Skeletal muscle satellite cell (primary cell): ENCODE results near the gene HOXB4.

Experiments
- H3K27me3 ChIP-seq: 2 replicates; pipeline ENCODE4 v1.7.0; 2013; ENCODE audit warnings: low read length; ENCODE audit not compliant: control insufficient read depth, insufficient read depth
- H3K36me3 ChIP-seq: 2 replicates; pipeline ENCODE4 v1.7.0; 2013; ENCODE audit warnings: mild to moderate bottlenecking, control low read depth, low read length; ENCODE audit not compliant: insufficient read depth
- H3K4me1 ChIP-seq: 2 replicates; pipeline ENCODE4 v1.7.0; 2013; ENCODE audit warnings: low read length; ENCODE audit not compliant: control insufficient read depth, insufficient read depth
- H3K4me2 ChIP-seq: 2 replicates; pipeline ENCODE4 v1.7.0; 2013; ENCODE audit warnings: mild to moderate bottlenecking, low read length
- H3K4me3 ChIP-seq: 2 replicates; pipeline ENCODE4 v1.7.0; 2013; ENCODE audit warnings: low read length
- H3K9ac ChIP-seq: 2 replicates; pipeline ENCODE4 v1.7.0; 2013; ENCODE audit warnings: mild to moderate bottlenecking, low read depth, low read length, moderate library complexity
- H3K9me3 ChIP-seq: replicated peaks from 2 replicates; pipeline ENCODE4 v1.7.0; 2013; ENCODE audit warnings: mild to moderate bottlenecking, control low read depth, low read length

Gene HOXB4

GRCh38 chr17:48579760-48580554 lies 1.8 kb upstream of the HOXB4 start:
- Histone ChIP-seq H3K4me2 (no peak overlapping the region), H3K9me3 (no peaks in the 10 kb centered on the region), H3K4me1 (peaks cover 27% of the 10 kb centered on the region), H3K4me3 (peak overlapping the region; percentile 90), H3K27me3 (no peaks in the 10 kb centered on the region), H3K36me3 (peaks cover 4% of the 10 kb centered on the region), H3K9ac (no peak overlapping the region)

GRCh38 chr17:48579471-48579759 lies 1.3 kb upstream of the HOXB4 start:
- no peaks in the 10 kb centered on the region for H3K27me3 ChIP-seq
- peaks cover 26% of the 10 kb centered on the region for H3K4me1 ChIP-seq
- no peak overlapping the region for H3K4me3 ChIP-seq
- peak overlapping the region; percentile 100 for H3K4me2 ChIP-seq
- no peak overlapping the region for H3K9ac ChIP-seq
- H3K9me3 ChIP-seq: no peaks in the 10 kb centered on the region
- peaks cover 8% of the 10 kb centered on the region for H3K36me3 ChIP-seq

- Histone ChIP-seq H3K4me3 (peak overlapping the region; percentile 87), H3K27me3 (no peaks in the 10 kb centered on the region), H3K4me2 (peak overlapping the region; percentile 100), H3K36me3 (peaks cover 8% of the 10 kb centered on the region), H3K9ac (peak overlapping the region; percentile 87), H3K4me1 (peaks cover 26% of the 10 kb centered on the region), H3K9me3 (no peaks in the 10 kb centered on the region)
Measured at GRCh38 chr17:48578616-48579470, 693 bp upstream of the HOXB4 start.

- no peaks in the 10 kb centered on the region for H3K9me3 ChIP-seq
- peaks cover 25% of the 10 kb centered on the region for H3K4me1 ChIP-seq
- H3K9ac ChIP-seq: peak overlapping the region; percentile 72
- no peaks in the 10 kb centered on the region for H3K27me3 ChIP-seq
- peak overlapping the region; percentile 100 for H3K4me2 ChIP-seq
- H3K4me3 ChIP-seq: peak overlapping the region; percentile 87
- peaks cover 8% of the 10 kb centered on the region for H3K36me3 ChIP-seq
Measured at GRCh38 chr17:48577330-48577945, 712 bp downstream of the HOXB4 start.

GRCh38 chr17:48576479-48577309 lies 1.5 kb downstream of the HOXB4 start:
- Histone ChIP-seq H3K9ac (peak overlapping the region; percentile 72), H3K36me3 (peaks cover 8% of the 10 kb centered on the region), H3K27me3 (no peaks in the 10 kb centered on the region), H3K4me3 (peak overlapping the region; percentile 87), H3K9me3 (no peaks in the 10 kb centered on the region), H3K4me1 (peaks cover 30% of the 10 kb centered on the region), H3K4me2 (peak overlapping the region; percentile 100)

GRCh38 chr17:48575673-48576478 lies 2.3 kb downstream of the HOXB4 start:
- H3K27me3 ChIP-seq: no peaks in the 10 kb centered on the region
- H3K4me2 ChIP-seq: no peak overlapping the region
- H3K9me3 ChIP-seq: no peaks in the 10 kb centered on the region
- peaks cover 8% of the 10 kb centered on the region for H3K36me3 ChIP-seq
- H3K4me1 ChIP-seq: peaks cover 34% of the 10 kb centered on the region
- no peak overlapping the region for H3K9ac ChIP-seq
- no peak overlapping the region for H3K4me3 ChIP-seq

- Histone ChIP-seq H3K4me2 (no peak overlapping the region), H3K36me3 (peaks cover 8% of the 10 kb centered on the region), H3K9me3 (no peaks in the 10 kb centered on the region), H3K9ac (no peak overlapping the region), H3K4me1 (peaks cover 40% of the 10 kb centered on the region), H3K4me3 (no peak overlapping the region), H3K27me3 (no peaks in the 10 kb centered on the region)
Measured at GRCh38 chr17:48575066-48575582, 3.0 kb downstream of the HOXB4 start.

- Histone ChIP-seq H3K27me3 (no peaks in the 10 kb centered on the region), H3K9me3 (no peaks in the 10 kb centered on the region), H3K36me3 (peaks cover 8% of the 10 kb centered on the region), H3K4me1 (peaks cover 44% of the 10 kb centered on the region), H3K9ac (no peak overlapping the region), H3K4me3 (no peak overlapping the region), H3K4me2 (no peak overlapping the region)
Measured at GRCh38 chr17:48574505-48575065, 3.6 kb downstream of the HOXB4 start.

GRCh38 chr17:48571826-48572417 lies 6.2 kb downstream of the HOXB4 start:
- peak overlapping the region; percentile 77 for H3K4me2 ChIP-seq
- no peaks in the 10 kb centered on the region for H3K27me3 ChIP-seq
- H3K9ac ChIP-seq: peak overlapping the region; percentile 85
- no peak overlapping the region for H3K4me3 ChIP-seq
- peaks cover 34% of the 10 kb centered on the region for H3K4me1 ChIP-seq
- H3K9me3 ChIP-seq: no peaks in the 10 kb centered on the region
- peaks cover 8% of the 10 kb centered on the region for H3K36me3 ChIP-seq
